Ectodermal cell (in vitro differentiated cells): ENCODE data around the gene RAX2.

Experiments
- H3K27ac ChIP-seq: 2 replicates; pipeline ENCODE4 v1.7.0; 2013; ENCODE audit warnings: mild to moderate bottlenecking, low read depth, low read length; ENCODE audit not compliant: insufficient read depth, poor library complexity, severe bottlenecking
- H3K27me3 ChIP-seq: 2 replicates; pipeline ENCODE4 v1.7.0; 2013; ENCODE audit warnings: mild to moderate bottlenecking, low read length; ENCODE audit not compliant: insufficient read depth, control insufficient read depth, poor library complexity, severe bottlenecking
- H3K36me3 ChIP-seq: one replicate; pipeline ENCODE4 v1.7.0; 2013; ENCODE audit warnings: low read length; ENCODE audit not compliant: control insufficient read depth, insufficient read depth
- H3K4me1 ChIP-seq: one replicate; pipeline ENCODE4 v1.7.0; 2013; ENCODE audit warnings: low read length; ENCODE audit not compliant: control insufficient read depth, insufficient read depth
- H3K4me3 ChIP-seq: 2 replicates; pipeline ENCODE4 v1.7.0; 2013; ENCODE audit warnings: low read depth, low read length, control low read depth; ENCODE audit not compliant: insufficient read depth
- H3K9me3 ChIP-seq: 2 replicates; pipeline ENCODE4 v1.7.0; 2013; ENCODE audit warnings: mild to moderate bottlenecking, low read length, moderate library complexity; ENCODE audit not compliant: control insufficient read depth
- WGBS, 2 experiments: methylation state at CpG; one replicate each; pipeline ENCODE4 v1.1.7; 2013; ENCODE audit warnings: missing lambda C conversion rate in 2 of 2; 5-methylcytosine and 5-hydroxymethylcytosine counted together

Gene RAX2

DNA sequence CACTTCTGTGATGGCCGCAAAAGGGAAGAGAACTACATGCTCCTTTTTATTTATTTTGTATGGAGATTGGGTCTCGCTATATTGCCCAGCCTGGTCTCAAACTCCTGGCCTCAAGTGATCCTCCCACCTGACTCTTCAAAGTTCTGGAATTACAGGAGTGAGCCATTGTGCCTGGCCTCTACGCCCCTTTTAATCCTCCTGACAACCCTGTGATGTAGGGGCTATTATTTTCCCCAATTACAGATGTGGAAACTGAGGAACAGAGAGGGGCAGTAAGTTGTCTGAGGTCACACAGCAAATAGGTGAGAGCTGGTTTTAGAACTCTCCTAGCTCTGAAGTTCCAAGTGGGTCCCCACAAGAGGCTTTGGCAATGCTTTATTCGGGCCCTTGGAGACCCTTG lies 52.2 kb downstream of the RAX2 start:
- H3K27ac ChIP-seq, result no peak overlapping the region
- 89 to 92% methylated on average over 4 of the region's 4 CpGs for WGBS, 2 experiments
- peaks cover 6% of the 10 kb centered on the region for H3K4me1 ChIP-seq

More for the DNA sequence above, 52.2 kb downstream of the RAX2 start:
- Histone ChIP-seq H3K4me3 (no peak overlapping the region), H3K27me3 (peaks cover 15% of the 10 kb centered on the region), H3K36me3 (no peaks in the 10 kb centered on the region), H3K9me3 (no peaks in the 10 kb centered on the region)
